Stimulated activated naive CD4-positive, alpha-beta T cell treated with Interleukin-2 at 50 U/mL for 16 hours (primary cell): ENCODE data around the gene SLC16A11.

Experiments
- DNase-seq: peaks from one replicate; lab custom pipeline; 2025; lab: John Stamatoyannopoulos, UW

SLC16A11 gene

GRCh38 chr17:7025245-7025644, 18.6 kb downstream of the SLC16A11 start:
- DNase-seq: no peak

- no peak for DNase-seq
These were observed 19.5 kb downstream of the SLC16A11 start for GRCh38 chr17:7024402-7024785.

- peak; percentile 95 for DNase-seq
These were observed 20.1 kb downstream of the SLC16A11 start for GRCh38 chr17:7023576-7024401.

- DNase-seq: no peak
These were observed 20.9 kb downstream of the SLC16A11 start, which contains the start of gene BCL6B for GRCh38 chr17:7022781-7023571. TSS of gene BCL6B (plus strand) at chr17:7023050. CDS start at chr17:7023672, 622 bp downstream.

GRCh38 chr17:7021993-7022778, 21.7 kb downstream of the SLC16A11 start:
- peak; percentile 71 for DNase-seq

GRCh38 chr17:7020894-7021664, 22.8 kb downstream of the SLC16A11 start:
- DNase-seq: no peak

- no peak for DNase-seq
These were observed 23.9 kb downstream of the SLC16A11 start for GRCh38 chr17:7019839-7020519.

- no peak for DNase-seq
These were observed 24.5 kb downstream of the SLC16A11 start for GRCh38 chr17:7019367-7019766.

GRCh38 chr17:7018331-7018964, 25.4 kb downstream of the SLC16A11 start:
- no peak for DNase-seq

- DNase-seq: no peak
These were observed 26.1 kb downstream of the SLC16A11 start for GRCh38 chr17:7017827-7018200.

- DNase-seq: no peak
These were observed 26.7 kb downstream of the SLC16A11 start for GRCh38 chr17:7016886-7017826.

- no peak for DNase-seq
These were observed 27.5 kb downstream of the SLC16A11 start for GRCh38 chr17:7016418-7016817.

- peak; percentile 78 for DNase-seq
These were observed 28.6 kb downstream of the SLC16A11 start for GRCh38 chr17:7014995-7015958.

- DNase-seq: peak; percentile 99
These were observed 29.5 kb downstream of the SLC16A11 start for GRCh38 chr17:7014261-7014994.

- DNase-seq: no peak
These were observed 32.0 kb downstream of the SLC16A11 start for GRCh38 chr17:7011942-7012254.

GRCh38 chr17:7011415-7011814, 32.5 kb downstream of the SLC16A11 start:
- no peak for DNase-seq

- DNase-seq: no peak
These were observed 33.4 kb downstream of the SLC16A11 start for GRCh38 chr17:7010523-7010922.

- DNase-seq: no peak
These were observed 36.7 kb downstream of the SLC16A11 start for GRCh38 chr17:7007143-7007542.
